ENCODE results near the gene PTPRD.

The PTPRD gene

DNA sequence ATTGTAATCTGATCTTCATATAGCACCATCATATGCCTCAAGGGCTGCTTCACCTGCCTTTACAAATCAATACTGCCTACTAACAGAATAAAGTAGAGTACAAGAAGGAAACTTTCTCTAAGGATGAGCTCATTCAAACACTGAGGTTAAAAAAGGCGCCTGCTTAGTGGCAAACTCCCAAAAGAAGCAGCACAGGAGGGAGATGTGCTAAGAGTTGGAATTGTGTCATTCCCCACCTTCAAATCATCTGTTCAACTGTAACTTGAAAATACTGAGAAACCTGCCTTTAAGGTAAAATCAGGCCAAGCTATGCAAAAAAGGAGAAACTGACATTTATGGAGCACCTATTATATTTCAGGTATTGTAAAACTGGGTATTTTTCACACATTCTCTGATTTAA is 560.6 kb downstream of the PTPRD start:
- DNase-seq (ENCODE audit: low read depth) = no peak

DNA sequence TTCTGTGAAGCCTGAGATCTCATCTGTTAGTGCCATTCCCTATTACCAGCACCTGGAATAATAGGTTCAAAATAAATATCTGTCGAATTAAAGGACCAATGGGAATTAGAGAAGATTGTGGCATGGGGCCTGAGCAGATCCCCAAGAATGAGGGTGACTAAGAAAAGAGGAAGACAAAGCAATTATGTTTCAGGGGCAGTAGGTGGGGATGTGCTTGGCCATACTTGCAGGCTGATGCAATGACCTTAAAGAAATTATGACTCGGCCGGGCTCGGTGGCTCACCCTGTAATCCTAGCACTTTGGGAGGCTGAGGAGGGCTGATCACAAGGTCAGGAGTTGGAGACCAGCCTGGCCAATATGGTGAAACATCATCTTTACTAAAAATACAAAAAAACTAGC is 562.8 kb downstream of the PTPRD start:
- DNase-seq (ENCODE audit: low read depth) = no peak

DNA sequence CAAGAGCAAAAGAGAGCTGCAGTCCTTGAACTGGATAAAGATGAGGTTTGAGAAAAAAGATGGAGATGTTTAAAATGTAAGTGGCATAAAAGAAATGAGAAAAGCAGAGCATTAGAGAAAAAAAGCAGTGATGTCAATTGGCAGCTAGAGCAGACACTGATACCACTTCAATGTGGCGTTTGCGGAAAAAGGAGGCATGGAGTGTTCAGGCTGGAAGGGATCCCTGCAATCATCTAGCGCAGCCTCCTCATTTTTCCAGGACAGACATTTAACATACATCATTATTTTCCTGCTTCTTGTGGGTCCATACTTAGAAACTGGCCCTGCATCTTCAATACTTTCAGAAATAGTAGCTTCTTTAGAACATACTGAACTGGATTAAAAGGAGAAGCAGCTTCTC is 563.8 kb downstream of the PTPRD start:
- DNase-seq (ENCODE audit: low read depth) = no peak

GRCh38 chr9:10045598-10045997 is 567.2 kb downstream of the PTPRD start:
- no peak for DNase-seq (ENCODE audit: low read depth)

- DNase-seq (ENCODE audit: low read depth) = no peak
These were observed 571.0 kb downstream of the PTPRD start for GRCh38 chr9:10041726-10042229.

DNA sequence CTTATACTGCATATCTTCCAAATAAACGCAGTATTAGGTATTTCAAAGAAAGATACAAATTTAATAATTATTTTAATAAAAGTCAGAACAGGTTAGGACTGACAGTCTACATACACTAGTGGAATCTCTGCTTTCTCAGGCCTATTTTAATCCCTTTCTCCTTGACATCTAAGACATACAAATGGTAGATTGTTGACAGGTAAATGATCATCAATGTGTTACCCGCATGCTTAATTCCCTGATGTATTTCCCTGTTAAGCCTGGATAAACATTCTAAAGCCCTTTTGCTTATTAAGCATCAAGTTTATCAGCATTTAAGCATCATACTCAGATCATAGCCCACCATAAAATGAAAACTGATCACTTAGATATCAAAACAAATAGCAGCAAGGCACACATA is 576.7 kb downstream of the PTPRD start:
- no peak for DNase-seq (ENCODE audit: low read depth)

GRCh38 chr9:10032166-10032565 is 580.6 kb downstream of the PTPRD start:
- DNase-seq (ENCODE audit: low read depth) = no peak

- DNase-seq (ENCODE audit: low read depth) = no peak
These were observed 586.3 kb downstream of the PTPRD start for GRCh38 chr9:10026443-10026984.

- no peak for DNase-seq (ENCODE audit: low read depth)
These were observed 597.0 kb downstream of the PTPRD start for GRCh38 chr9:10015755-10016154.

GRCh38 chr9:10014889-10015288 is 597.9 kb downstream of the PTPRD start:
- DNase-seq (ENCODE audit: low read depth) = no peak

- DNase-seq (ENCODE audit: low read depth) = no peak
These were observed 603.4 kb downstream of the PTPRD start for GRCh38 chr9:10009401-10009800.

DNA sequence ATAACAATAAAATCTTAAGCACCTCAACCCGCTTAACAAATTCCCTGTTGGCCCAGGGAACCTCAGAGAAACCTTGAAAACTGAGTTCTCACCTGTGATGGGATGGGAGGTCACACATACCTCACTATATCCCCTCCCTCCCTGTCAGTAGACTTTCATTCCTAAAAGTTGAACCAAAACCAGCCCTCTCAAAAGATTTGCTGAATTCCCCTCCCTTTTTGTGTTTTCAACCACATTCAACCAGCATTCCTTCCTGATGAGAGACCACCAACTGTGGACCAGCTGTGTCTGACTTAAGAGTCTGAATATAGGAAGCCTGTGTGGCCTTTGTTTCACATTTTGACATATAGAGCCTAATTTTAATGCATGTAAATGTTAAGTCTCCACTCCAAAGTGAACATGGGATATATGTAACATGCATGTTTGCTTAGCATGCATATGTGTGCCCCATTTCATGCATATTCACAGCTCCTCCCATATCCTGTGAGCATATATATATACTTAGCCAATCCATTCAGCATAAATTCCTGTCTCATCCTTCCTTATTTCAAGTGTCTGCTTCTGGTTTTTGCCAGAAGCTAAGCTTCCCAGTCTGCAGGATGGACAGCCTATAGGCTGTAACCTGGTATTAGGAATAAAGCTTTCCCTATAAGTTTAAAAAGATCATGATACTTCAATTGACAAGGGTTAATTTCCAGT is 604.6 kb downstream of the PTPRD start:
- DNase-seq (ENCODE audit: low read depth) = no peak

GRCh38 chr9:10007356-10007755 is 605.4 kb downstream of the PTPRD start:
- DNase-seq (ENCODE audit: low read depth) = no peak

- no peak for DNase-seq (ENCODE audit: low read depth)
These were observed 607.6 kb downstream of the PTPRD start for GRCh38 chr9:10005206-10005605.

DNA sequence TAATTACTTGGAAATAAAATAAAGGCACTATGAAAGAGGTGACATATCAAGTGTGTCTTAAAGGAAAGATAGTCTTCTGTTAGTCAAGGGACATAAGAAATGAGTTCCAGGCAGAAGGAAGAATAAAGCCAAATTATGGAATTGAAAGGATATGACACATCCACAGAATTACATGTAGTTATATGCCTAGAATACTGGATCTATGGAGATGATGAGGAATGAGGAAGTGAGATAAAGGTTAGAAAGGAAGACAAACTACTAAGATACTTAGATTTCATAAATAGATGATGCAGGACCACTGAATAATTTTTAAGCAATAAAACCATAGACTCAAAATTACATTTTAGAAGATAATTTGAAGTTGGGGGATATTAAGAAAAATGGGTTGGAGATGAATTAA is 609.8 kb downstream of the PTPRD start:
- DNase-seq (ENCODE audit: low read depth) = no peak

GRCh38 chr9:10000669-10001068 is 612.1 kb downstream of the PTPRD start:
- no peak for DNase-seq (ENCODE audit: low read depth)

- no peak for DNase-seq (ENCODE audit: low read depth)
These were observed 614.1 kb downstream of the PTPRD start for GRCh38 chr9:9998491-9999287.

DNA sequence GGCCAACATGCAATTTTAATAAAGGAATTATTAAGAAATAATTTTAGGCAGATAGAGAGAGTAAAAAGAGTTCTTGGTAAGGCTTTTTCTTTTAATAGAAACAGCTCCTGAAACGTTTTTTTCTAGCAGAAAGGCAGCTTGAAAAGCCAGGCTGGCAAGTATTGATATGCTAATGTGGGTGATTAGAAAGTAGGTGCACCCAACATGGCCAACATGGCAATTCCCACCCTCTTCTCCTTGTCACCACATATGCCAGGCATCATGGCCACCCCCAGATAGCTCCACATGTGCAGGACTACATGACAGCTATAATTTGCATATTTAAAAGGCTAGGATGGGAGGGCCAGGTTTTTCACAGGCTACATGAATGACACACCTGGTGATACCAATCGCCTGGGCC is 615.2 kb downstream of the PTPRD start:
- DNase-seq (ENCODE audit: low read depth) = no peak

- no peak for DNase-seq (ENCODE audit: low read depth)
These were observed 616.5 kb downstream of the PTPRD start for GRCh38 chr9:9996259-9996658.

GRCh38 chr9:9992936-9993335 is 619.9 kb downstream of the PTPRD start:
- no peak for DNase-seq (ENCODE audit: low read depth)

DNA sequence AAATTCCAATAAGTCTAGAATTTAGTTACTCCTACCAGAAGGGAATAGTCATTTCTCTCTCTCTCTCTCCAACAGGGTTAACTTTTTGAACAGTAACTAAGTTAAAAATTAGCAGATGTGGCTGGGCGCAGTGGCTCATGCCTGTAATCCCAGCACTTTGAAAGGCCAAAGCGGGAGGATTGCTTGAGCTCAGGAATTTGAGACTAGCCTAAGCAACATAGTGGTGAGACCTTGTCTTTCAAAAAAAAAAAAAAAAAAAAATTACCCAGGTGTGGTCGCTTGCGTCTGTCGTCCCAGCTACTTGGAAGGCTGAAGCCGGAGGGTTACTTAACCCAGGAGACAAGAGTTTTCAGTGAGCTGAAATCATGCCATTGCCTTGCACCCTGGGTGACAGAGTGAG is 639.7 kb downstream of the PTPRD start:
- no peak for DNase-seq (ENCODE audit: low read depth)

- DNase-seq (ENCODE audit: low read depth) = no peak
These were observed 642.3 kb downstream of the PTPRD start for GRCh38 chr9:9970514-9970913.

DNA sequence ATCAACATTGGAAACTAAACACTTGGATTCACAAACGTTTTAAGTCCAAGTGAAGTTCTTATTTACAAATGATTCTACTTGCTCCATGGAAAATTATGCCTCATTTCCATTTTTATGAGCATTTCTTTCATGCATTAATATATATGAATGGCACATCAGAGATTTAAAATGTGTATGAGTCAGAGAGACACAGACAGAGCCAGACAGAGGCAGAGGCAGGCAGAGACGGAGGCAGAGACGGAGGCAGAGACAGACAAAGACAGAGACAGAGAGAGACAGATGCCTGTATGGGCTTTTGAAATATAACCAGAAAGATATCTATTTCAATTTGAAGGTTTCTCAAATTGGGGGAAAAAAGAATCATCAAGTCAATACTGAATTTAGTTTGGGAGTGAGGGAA is 649.0 kb downstream of the PTPRD start:
- DNase-seq (ENCODE audit: low read depth) = no peak
